Hepatocyte (in vitro differentiated cells): ENCODE measurements around the gene LRRC28. TPM values are rescaled to one million over a fixed set of nuclear protein-coding genes. Genes with fewer than 3 reads are reported as not detected.

Experiments
- DNase-seq: peaks from one replicate; pipeline ENCODE4 v3.0.0-alpha.2; 2016; ENCODE audit warnings: low spot score
- H2AFZ ChIP-seq: fragments of 200-600 bp; sonication (generic); 2 replicates; pipeline ENCODE4 v1.6.0; 2016; ENCODE audit warnings: antibody characterized with exemption, mild to moderate bottlenecking
- H3K27ac ChIP-seq: fragments of 200-600 bp; sonication (generic); 2 replicates; pipeline ENCODE4 v1.5.1; 2016; ENCODE audit warnings: mild to moderate bottlenecking
- H3K27me3 ChIP-seq: fragments of 200-600 bp; sonication (generic); 2 replicates; pipeline ENCODE4 v1.6.1; 2016
- H3K36me3 ChIP-seq: fragments of 200-600 bp; sonication (generic); replicated peaks from 2 replicates; pipeline ENCODE4 v1.5.1; 2016; ENCODE audit warnings: low read depth; ENCODE audit not compliant: insufficient read depth
- H3K4me1 ChIP-seq: fragments of 200-600 bp; sonication (generic); 2 replicates; pipeline ENCODE4 v1.5.1; 2016; ENCODE audit warnings: mild to moderate bottlenecking, moderate library complexity; ENCODE audit not compliant: insufficient read depth
- H3K4me2 ChIP-seq: fragments of 200-600 bp; sonication (generic); 2 replicates; pipeline ENCODE4 v1.6.0; 2016
- H3K4me3 ChIP-seq: fragments of 200-600 bp; sonication (generic); 2 replicates; pipeline ENCODE4 v1.5.1; 2016; ENCODE audit warnings: mild to moderate bottlenecking
- H3K79me2 ChIP-seq: fragments of 200-600 bp; sonication (generic); 2 replicates; pipeline ENCODE4 v1.6.0; 2017; ENCODE audit warnings: mild to moderate bottlenecking
- H3K9me2 ChIP-seq: fragments of 200-600 bp; sonication (generic); replicated peaks from 2 replicates; pipeline ENCODE4 v1.6.0; 2017; ENCODE audit warnings: mild to moderate bottlenecking; ENCODE audit not compliant: insufficient read depth
- H3K9me3 ChIP-seq: fragments of 200-600 bp; sonication (generic); 2 replicates; pipeline ENCODE4 v1.5.1; 2016; ENCODE audit warnings: low read depth, mild to moderate bottlenecking
- H4K20me1 ChIP-seq: fragments of 200-600 bp; sonication (generic); 2 replicates; pipeline ENCODE4 v1.6.0; 2016; ENCODE audit warnings: mild to moderate bottlenecking; ENCODE audit not compliant: insufficient read depth, poor library complexity, severe bottlenecking
- CTCF ChIP-seq: fragments of 200-600 bp; sonication (generic); IDR thresholded peaks from 2 replicates; pipeline ENCODE4 v1.5.1; 2016; ENCODE audit warnings: antibody characterized with exemption, mild to moderate bottlenecking; ENCODE audit not compliant: poor library complexity
- EZH2 ChIP-seq: fragments of 200-600 bp; sonication (generic); IDR thresholded peaks from 2 replicates; pipeline ENCODE4 v1.6.1; 2016; ENCODE audit warnings: antibody characterized with exemption, mild to moderate bottlenecking, borderline replicate concordance
- EZH2phosphoT487 ChIP-seq: fragments of 200-600 bp; sonication (generic); IDR thresholded peaks from one replicate; pipeline ENCODE4 v1.6.1; 2018; ENCODE audit warnings: antibody characterized with exemption, mild to moderate bottlenecking, low read depth, moderate library complexity; ENCODE audit not compliant: unreplicated experiment, severe bottlenecking
- WGBS: methylation state at CpG from one replicate; pipeline ENCODE4 v1.1.6; 2016; ENCODE audit warnings: low lambda C conversion rate; ENCODE audit errors: missing lambda C conversion rate; 5-methylcytosine and 5-hydroxymethylcytosine counted together
- polyA plus RNA-seq: library from polyadenylated mRNA; unstranded; fragments of >200 nt; fragmentation: Nextera tagmentation; extraction: Ambion mirVana; gene quantifications from 2 replicates; pipeline ENCODE4 v1.2.1, GENCODE V29; 2016
- total RNA-seq: library from RNA; depleted of rRNA; stranded (reverse); fragments of >200 nt; gene quantifications from 2 replicates; pipeline ENCODE4 v1.2.3, GENCODE V29; 2014

Gene LRRC28
- total and polyA plus RNA-seq, 2 experiments from 2014 or later, result 32.1 to 55.5 TPM

- TF ChIP-seq EZH2phosphoT487 (no peak), EZH2 (no peak), CTCF (no peak)
- no peaks in the 10 kb centered on the region for H4K20me1 ChIP-seq
- H3K9me2 ChIP-seq, result no peaks in the 10 kb centered on the region
- no peak overlapping the region for H2AFZ ChIP-seq
- no peaks in the 10 kb centered on the region for H3K36me3 ChIP-seq
- H3K27me3 ChIP-seq, result no peaks in the 10 kb centered on the region
- H3K9me3 ChIP-seq, result no peaks in the 10 kb centered on the region
- H3K4me1 ChIP-seq, result no peaks in the 10 kb centered on the region
- H3K79me2 ChIP-seq, result peaks cover 54% of the 10 kb centered on the region
- no peak overlapping the region for H3K4me3 ChIP-seq
- no peak overlapping the region for H3K27ac ChIP-seq
- no peak for DNase-seq
- 83% methylated on average over 3 of the region's 3 CpGs for WGBS
- H3K4me2 ChIP-seq, result peak overlapping the region; percentile 79
These were observed 4.2 kb upstream of the LRRC28 start for GRCh38 chr15:99247062-99247461.

DNA sequence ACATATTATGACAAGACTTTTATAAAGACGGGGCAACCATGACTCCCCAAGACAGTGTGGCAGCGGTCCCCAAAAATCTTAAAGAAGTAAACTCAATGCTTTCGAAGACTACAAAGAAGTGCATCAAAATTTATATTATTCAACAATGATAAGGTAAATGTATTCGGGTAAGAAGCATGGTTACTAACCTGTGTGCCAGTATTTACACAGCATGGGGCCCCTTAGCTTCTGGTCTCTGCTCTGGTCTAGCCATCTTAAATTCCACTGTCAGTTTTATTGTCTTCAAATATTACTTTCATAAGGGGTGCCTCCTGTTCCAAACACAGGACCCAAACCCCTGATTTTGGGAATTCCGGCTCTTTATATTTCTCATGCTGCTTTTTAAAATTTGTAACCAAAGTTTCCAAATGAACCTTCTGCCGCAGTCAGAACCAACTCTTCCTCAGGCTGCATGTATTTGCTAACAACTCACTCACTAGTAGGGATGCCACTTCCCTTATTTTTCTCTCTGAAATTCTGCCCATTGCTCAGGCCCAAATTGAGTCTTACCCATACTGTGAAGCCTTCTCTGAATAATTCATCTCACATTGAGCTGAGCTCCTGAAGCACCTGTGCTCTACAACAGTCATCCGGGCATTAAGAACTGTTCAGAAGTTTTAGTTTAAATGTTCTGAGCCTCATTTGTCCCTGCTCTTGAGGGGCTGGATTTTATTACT lies 3.1 kb upstream of the LRRC28 start:
- no peaks in the 10 kb centered on the region for H3K36me3 ChIP-seq
- H3K4me1 ChIP-seq, result no peaks in the 10 kb centered on the region
- peak overlapping the region; percentile 66 for H3K4me3 ChIP-seq
- H3K4me2 ChIP-seq, result peak overlapping the region; percentile 79
- TF ChIP-seq EZH2phosphoT487, result no peak
- TF ChIP-seq CTCF, result no peak
- no peak for TF ChIP-seq EZH2
- H3K79me2 ChIP-seq, result peaks cover 57% of the 10 kb centered on the region
- WGBS, result 76% methylated on average over 7 of the region's 7 CpGs
- no peak overlapping the region for H2AFZ ChIP-seq
- no peaks in the 10 kb centered on the region for H3K27me3 ChIP-seq
- H3K9me2 ChIP-seq, result no peaks in the 10 kb centered on the region
- no peak for DNase-seq
- H3K9me3 ChIP-seq, result no peaks in the 10 kb centered on the region
- H3K27ac ChIP-seq, result no peak overlapping the region
- no peaks in the 10 kb centered on the region for H4K20me1 ChIP-seq

GRCh38 chr15:99249270-99249841 lies 1.9 kb upstream of the LRRC28 start, which contains the start of gene TTC23:
TSS of gene TTC23 (minus strand) at chr15:99249581. CDS start at chr15:99228712, 20,869 bp downstream.
- Histone ChIP-seq H3K27me3 (no peaks in the 10 kb centered on the region), H4K20me1 (no peaks in the 10 kb centered on the region), H3K36me3 (no peaks in the 10 kb centered on the region), H3K79me2 (peaks cover 64% of the 10 kb centered on the region), H2AFZ (peak within 1 kb of the TSS; percentile 74), H3K4me1 (no peaks in the 10 kb centered on the region), H3K27ac (peak within 1 kb of the TSS; percentile 96), H3K4me2 (peak within 1 kb of the TSS; percentile 79), H3K9me3 (no peaks in the 10 kb centered on the region), H3K9me2 (no peaks in the 10 kb centered on the region), H3K4me3 (peak within 1 kb of the TSS; percentile 66)
- 2% methylated on average over 14 of the region's 14 CpGs for WGBS
- peak; percentile 73 for DNase-seq
- TF ChIP-seq EZH2, result no peak
- no peak for TF ChIP-seq CTCF
- TF ChIP-seq EZH2phosphoT487, result no peak
